Stimulated activated CD4-positive, alpha-beta T cell treated with anti-CD3 and anti-CD28 coated beads, Interleukin-12 subunit alpha, Interleukin-12 subunit beta, amount 100 ng/mL, for 48 hours (primary cell): ENCODE results near the gene GCLC.

Experiments used
- DNase-seq, 3 donors: peaks; one replicate each; pipeline ENCODE4 v3.0.0-alpha.2; 2020; ENCODE audit warnings: low read depth in 2 of 3, low spot score in 1 of 3

The GCLC gene

GRCh38 chr6:53458105-53458866, 86.6 kb downstream of the GCLC start:
- DNase-seq = no peak

DNA sequence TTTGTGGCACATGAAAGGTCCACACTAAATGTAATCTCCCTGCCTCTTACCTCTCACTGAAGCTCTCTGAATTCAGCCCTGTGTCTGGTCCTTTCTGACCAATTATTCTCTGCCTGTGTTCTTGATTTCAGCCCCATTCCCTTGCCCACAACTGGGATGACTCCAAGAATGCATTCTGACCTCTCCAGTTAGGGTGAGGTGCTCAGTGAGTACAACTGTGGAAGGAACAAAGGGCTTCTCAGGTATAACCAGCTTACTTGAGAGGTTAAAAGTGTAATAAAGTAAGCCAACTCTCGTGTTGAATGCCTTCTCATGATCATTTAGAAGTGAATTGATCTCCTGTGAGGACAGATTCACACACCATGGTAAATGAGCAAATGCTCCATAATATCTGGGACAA, 88.1 kb downstream of the GCLC start:
- no peak for DNase-seq

- DNase-seq = no peak
These were observed 89.2 kb downstream of the GCLC start for GRCh38 chr6:53455678-53456077.

DNA sequence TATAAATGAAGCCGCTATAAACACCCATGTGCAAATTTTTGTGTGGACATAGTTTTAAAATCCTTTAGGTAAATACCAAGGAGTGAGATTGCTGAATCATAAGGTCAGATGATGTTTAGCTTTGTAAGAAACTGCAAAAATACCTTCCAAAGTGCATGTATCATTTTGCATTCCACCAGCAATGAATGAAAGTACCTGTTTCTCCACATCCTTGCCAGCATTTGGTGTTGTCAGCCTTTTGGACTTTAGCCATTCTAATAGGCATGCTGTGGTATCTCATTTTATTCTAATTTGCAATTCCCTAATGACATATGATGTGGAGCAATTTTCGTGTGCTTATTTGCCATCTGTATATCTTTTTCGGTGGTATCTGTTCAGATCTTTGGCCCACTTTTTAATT, 93.7 kb downstream of the GCLC start:
- no peak for DNase-seq

DNA sequence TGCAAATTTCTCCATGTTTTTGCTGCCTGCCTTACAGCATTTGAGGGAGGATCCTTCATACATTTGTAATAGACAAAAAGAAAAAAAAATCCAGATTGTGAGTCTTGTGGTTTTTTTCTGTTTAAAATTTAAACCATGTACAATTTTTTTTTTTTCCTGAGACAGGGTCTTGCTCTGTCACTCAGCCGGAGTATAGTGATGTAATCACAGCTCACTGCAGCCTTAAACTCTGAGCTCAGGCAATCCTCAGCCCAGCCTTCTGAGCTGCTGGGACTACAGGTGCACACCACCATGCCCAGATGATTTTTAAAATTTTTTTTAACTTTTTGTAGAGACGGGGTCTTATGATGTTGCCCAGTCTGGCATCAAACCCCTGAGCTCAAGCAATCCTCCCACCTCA, 97.0 kb downstream of the GCLC start:
- DNase-seq = no peak
